Measurements from ENCODE around the gene ADH1A.
"Not testable (repeated sequence)": the region's sequence is repeated elsewhere in the genome, so short reads cannot be mapped to it uniquely, and the experiment has no call there.

ADH1A gene

GRCh38 chr4:99290848-99291786, at the start of gene ADH1A:
Gene ADH1A (minus strand): TSS chr4:99290985. CDS start chr4:99290914, 71 bp downstream.
- no peak for DNase-seq

- DNase-seq, result no peak
Measured at GRCh38 chr4:99339172-99339571, 48.4 kb upstream of the ADH1A start.

GRCh38 chr4:99336553-99336952, 45.8 kb upstream of the ADH1A start:
- no peak for DNase-seq

GRCh38 chr4:99334880-99335279, 44.1 kb upstream of the ADH1A start:
- DNase-seq, result no peak

GRCh38 chr4:99330648-99331047, 39.9 kb upstream of the ADH1A start:
- no peak for DNase-seq

GRCh38 chr4:99329876-99330275, 39.1 kb upstream of the ADH1A start:
- no peak for DNase-seq

GRCh38 chr4:99324979-99325378, 34.2 kb upstream of the ADH1A start:
- no peak for DNase-seq

- DNase-seq, result no peak
Measured at GRCh38 chr4:99324361-99324760, 33.6 kb upstream of the ADH1A start.

GRCh38 chr4:99323756-99324155, 33.0 kb upstream of the ADH1A start:
- DNase-seq, result no peak

- DNase-seq, result no peak
Measured at GRCh38 chr4:99321241-99322191, 30.7 kb upstream of the ADH1A start, which contains the start of gene ADH1B. Gene ADH1B (minus strand): TSS chr4:99321401. CDS start chr4:99321331, 70 bp downstream.

- not testable (repeated sequence) for DNase-seq
Measured at GRCh38 chr4:99317811-99318210, 27.0 kb upstream of the ADH1A start.

- DNase-seq, result no peak
Measured at GRCh38 chr4:99317354-99317753, 26.6 kb upstream of the ADH1A start.

- DNase-seq, result no peak
Measured at GRCh38 chr4:99315839-99316238, 25.1 kb upstream of the ADH1A start.

GRCh38 chr4:99314211-99314610, 23.4 kb upstream of the ADH1A start:
- no peak for DNase-seq

GRCh38 chr4:99310389-99310788, 19.6 kb upstream of the ADH1A start:
- DNase-seq, result no peak

- DNase-seq, result no peak
Measured at GRCh38 chr4:99305638-99306400, 15.0 kb upstream of the ADH1A start.

- DNase-seq, result no peak
Measured at GRCh38 chr4:99301376-99302164, 10.8 kb upstream of the ADH1A start.

GRCh38 chr4:99300934-99301333, 10.1 kb upstream of the ADH1A start:
- peak; percentile 1 for DNase-seq

GRCh38 chr4:99293357-99293756, 2.6 kb upstream of the ADH1A start:
- no peak for DNase-seq

- no peak for DNase-seq
Measured at GRCh38 chr4:99285387-99285786, 5.4 kb downstream of the ADH1A start.

- DNase-seq, result no peak
Measured at GRCh38 chr4:99282731-99283130, 8.1 kb downstream of the ADH1A start.

- no peak for DNase-seq
Measured at GRCh38 chr4:99281261-99281660, 9.5 kb downstream of the ADH1A start.

Data from NCI-H2081 (cell line).